CD4-positive, alpha-beta T cell treated with Interleukin-15 for 1 hour (primary cell): ENCODE measurements around the gene BCKDK.
"Not testable (repeated sequence)": the region's sequence is repeated elsewhere in the genome, so short reads cannot be mapped to it uniquely, and the experiment has no call there.

Experiments used
- DNase-seq: peaks from one replicate; pipeline ENCODE4 v3.0.0-alpha.2; 2020

BCKDK gene

DNA sequence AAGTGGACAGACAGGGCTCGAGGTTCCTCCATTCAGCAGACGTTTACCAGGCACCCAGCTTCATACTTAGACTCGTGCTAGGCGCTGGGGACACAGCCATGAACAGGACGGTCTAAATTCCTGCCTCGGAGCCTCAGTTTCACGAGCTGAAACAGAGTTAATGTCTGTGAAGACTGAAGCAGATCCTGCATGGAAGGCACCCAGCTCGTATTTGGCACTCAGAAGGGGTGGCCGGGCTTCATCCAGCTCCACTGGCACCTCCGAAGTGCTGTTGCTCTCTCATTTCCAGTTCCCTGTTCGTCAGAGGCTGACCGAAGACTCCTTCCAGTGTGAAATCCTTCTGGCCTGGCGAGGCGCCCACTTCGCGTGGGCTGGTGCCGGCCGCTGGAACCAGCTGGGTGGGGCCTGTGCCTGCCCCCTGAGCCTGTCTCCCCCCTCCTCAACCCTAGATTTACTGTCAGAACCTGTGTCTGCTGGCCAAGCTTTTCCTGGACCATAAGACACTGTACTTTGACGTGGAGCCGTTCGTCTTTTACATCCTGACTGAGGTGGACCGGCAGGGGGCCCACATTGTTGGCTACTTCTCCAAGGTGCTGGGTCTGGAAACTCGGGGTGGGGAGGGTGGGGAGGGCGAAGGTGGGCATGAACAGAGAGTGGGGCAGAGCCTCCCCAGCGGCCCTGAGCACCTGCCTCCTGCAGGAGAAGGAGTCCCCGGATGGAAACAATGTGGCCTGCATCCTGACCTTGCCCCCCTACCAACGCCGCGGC lies 21.6 kb downstream of the BCKDK start:
- DNase-seq = no peak

DNA sequence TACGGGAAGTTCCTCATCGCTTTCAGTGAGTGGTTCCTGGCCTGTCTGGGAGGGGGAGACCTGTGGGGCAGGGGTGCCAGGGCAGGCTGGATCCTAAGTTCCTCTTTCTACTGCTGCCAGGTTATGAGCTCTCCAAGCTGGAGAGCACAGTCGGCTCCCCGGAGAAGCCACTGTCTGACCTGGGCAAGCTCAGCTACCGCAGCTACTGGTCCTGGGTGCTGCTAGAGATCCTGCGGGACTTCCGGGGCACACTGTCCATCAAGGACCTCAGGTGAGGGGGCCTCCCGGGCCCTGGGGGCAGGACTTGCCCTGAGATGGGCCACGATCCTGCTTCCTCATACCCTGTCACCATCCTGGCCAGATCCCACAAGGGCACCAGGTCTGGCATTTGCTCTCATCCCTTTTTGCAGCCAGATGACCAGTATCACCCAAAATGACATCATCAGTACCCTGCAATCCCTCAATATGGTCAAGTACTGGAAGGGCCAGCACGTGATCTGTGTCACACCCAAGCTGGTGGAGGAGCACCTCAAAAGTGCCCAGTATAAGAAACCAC lies 22.2 kb downstream of the BCKDK start:
- DNase-seq = peak; percentile 45

DNA sequence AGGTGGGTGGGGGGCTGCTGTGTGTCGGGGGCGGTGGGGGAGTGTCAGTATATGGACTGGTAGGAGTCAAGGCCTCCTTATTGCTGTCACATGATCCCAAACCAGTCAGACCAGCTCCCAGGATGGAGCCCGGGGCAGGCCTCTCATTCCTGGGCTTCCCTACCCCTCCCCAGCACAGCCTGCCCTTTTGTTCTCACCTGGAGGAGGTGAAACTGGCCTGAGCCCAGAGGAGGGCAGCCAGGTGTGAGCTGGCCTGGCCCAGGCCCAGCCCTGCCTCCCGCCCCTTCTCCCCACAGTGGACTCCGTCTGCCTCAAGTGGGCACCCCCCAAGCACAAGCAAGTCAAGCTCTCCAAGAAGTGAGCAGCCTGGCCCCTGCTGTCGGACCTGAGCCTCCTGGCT lies 22.7 kb downstream of the BCKDK start:
- no peak for DNase-seq

DNA sequence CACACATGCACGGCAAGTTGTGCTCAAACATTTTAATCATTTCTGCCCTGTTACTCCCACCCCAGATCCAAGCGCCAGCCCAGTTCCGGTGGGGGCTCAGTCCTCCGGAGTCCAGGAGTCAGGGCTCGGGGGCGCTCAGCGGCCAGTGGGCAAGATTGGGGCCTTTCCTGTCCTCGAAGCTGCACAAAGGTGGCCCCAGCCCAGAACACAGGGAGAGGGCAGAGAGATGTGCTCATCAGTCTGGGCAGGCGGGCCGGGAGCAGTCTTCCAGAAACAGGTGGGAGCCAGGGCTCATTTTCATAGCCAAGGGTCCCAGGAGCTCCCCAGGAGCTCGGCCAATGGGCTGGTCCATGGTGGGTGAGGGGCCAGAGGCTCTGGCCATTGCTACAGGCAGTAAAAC lies 23.2 kb downstream of the BCKDK start:
- DNase-seq = no peak

DNA sequence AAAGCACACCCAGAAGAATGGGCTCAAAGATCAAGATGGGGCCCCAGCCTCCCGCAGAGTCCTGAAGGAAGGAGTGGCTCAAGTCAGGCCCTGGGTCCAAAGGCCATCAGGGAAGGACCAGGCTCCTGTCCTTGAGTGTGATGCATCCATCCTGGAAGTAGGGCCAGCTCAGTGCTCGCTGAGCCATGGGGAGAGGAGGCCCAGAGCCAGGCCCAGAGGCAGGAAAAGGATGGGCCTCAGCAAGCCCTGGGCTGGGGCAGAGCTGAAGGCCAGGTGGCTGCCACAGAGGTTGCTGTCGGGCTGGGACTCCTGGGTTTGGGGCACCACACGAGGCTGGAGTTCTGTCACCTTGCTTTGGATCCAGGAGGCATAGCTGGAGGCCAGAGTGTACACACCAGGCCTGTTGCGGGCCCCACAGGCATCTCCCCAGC lies 23.7 kb downstream of the BCKDK start:
- DNase-seq = no peak

DNA sequence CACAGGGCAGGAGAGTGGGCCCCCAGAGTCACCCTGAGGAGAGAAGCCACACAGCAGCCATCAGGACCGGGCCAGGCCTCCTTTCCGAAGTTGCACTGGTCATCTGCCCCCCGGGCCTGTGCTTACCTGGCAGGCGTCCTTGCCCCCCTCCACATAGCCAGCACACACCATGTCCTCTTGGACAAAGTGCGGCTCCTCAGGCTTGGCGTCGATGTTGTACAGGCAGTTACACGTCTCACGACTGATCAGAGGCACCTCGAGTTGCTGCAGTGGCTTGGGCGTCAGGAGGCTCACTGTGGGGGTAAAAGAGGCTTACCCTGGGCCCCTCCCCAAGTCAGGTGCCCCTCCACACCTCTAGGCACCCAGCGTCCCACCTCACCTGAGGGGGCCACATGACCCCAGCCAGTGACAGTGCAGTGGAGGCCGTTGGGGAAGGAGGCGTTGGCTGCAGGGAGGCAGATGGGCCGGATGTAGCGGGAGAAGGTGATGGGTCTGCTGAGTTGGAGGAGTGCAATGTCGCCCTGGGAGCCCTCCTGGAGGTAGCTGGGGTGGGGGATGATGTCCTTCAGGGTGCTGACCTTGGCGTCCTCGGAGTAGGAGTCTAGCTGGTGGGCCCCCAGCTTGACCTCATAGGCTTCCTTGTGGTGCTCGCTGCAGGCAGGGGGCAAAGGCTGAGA lies 24.3 kb downstream of the BCKDK start:
- no peak for DNase-seq

DNA sequence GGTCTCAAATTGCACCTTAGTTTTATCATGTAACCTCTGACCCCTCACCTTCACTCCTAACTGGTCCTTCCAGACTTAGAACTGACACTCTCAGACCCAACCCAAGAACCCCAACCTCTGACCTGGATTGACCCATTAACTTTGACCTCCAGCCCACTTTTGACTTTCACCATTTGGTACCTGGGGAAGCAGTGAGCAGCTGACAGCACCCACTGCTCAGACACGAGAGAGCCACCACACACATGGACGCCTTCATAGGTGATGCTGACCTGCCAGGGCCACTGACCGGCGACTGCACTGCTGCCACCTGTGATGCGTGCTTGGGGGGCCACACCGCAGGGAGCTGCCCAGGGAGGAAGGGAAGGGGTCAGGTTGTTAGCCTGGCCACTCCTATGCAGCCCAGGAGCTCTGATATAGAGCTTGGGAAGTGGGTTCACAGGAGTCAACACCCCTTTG lies 24.9 kb downstream of the BCKDK start:
- no peak for DNase-seq

DNA sequence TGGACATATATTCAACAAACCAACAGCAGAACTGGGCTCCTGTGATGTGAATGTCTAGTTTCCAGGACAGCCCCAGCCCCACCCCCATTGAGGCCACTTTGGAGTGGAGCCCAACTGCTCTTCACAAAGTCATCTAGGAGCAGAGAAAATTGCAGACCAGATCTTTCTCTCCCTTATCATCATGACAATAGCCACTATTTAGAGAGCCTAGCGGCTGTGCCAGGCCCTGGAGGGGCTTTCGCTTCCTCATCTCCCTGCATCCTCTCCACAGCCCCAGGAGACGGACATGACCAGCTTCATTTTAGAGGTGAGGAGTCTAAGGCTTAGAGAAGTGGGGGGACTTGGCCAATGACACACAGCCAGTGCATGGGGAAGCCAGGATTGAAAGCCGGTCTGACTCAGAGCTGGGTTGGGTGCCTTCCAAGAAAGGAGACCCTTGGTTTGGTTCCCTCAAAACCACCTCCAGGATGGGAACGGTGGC lies 25.9 kb downstream of the BCKDK start:
- peak; percentile 52 for DNase-seq

DNA sequence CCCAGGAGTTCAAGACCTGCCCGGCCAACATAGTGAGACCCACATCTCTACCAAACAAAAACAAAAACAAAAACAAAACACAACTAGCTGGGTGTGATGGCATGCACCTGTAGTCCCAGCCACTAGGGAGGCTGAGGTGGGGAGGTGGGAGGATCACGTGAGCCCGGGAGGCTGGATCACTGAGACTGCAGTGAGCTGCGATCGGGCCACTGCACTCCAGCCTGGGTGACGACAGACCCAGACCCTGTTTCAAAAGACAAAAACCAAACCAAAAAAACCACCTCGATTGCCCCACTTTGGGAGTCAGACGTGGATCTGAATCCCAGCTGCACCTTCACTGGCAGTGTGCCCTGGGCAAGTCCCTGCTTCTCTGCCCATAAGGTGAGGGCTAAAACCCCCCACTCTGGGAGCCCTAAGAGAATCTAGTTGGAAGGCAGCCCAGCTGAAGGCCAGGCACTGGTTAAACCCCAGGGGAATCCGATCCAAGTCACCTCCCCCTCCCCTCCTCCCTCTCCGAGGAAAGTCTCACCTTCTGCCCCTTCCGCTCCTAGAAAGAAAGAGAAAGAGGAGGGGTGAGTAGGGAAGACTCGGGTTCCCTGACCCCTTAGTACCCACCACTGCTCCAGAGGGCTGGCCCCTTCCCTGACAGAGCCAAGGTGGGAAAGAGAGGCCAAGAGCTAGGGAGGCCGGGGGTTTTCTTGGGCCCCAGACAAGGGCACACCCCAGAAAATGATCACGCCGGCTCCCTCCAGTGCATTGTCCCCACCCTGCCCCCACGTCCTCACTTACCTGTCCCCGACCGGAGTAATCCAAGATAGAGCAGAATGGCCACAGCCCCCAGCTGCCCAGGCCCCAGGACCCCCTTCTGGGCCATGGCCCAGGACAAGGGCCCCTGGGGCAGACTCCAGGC lies 26.7 kb downstream of the BCKDK start:
- no peak for DNase-seq

DNA sequence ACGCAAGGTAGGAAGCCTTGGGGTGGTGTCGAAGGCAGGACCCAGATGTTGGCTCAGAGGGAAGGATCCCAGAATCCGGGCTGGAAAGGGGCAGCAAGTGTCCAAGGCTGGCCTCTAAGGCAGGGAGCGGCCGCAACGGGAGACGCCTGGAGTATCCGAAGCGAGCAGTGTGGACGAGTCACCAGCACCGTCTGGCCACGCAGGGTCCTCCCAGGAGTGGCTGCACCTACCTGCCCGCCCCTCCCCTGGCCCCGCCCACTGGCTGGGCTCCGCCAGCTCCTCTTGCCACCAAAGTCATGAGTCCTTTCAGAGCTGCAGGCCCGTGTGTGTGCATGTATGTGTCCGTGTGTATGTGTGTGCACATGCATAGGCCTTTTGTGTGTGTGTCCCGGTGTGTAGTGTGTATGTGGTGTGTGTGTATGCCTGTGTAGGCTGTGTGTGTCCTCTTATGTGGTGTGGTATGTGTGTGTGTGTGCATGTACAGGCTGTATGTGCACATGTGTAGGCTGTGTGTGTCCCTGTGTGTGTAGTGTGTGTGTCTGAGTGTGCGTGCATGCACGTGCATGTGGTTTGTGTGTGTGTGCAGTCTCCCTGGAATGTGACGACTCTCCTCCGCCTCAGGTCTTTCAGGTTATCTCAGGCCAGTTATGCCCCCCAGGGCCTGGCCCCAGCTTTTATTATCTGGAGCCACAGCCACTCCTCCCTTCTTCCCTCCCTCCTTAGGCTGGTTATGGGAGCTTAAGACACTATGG lies 27.5 kb downstream of the BCKDK start, which contains the start of gene PRSS8:
Gene PRSS8, minus strand, starts transcription at position 193 of the 752 bp plus-strand sequence. CDS start 229 bp downstream, outside the sequence.
- DNase-seq = no peak

DNA sequence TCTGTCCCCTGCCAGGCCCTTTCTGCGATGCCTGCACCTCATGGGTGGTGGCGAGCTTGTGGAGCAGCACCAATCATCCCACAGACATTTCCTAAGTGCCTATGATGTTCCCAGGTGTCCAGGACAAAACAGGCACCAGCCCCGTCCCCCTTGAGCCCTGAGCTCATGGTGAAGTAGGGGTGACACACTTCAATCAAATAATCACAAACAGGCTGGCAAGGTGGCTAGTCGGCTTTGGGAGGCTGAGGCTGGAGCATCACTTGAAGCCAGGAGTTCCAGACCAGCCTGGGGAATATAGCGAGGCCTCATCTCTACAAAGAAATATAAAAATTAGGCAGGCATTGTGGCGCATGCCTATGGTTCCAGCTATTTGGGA lies 28.1 kb downstream of the BCKDK start:
- DNase-seq = no peak

DNA sequence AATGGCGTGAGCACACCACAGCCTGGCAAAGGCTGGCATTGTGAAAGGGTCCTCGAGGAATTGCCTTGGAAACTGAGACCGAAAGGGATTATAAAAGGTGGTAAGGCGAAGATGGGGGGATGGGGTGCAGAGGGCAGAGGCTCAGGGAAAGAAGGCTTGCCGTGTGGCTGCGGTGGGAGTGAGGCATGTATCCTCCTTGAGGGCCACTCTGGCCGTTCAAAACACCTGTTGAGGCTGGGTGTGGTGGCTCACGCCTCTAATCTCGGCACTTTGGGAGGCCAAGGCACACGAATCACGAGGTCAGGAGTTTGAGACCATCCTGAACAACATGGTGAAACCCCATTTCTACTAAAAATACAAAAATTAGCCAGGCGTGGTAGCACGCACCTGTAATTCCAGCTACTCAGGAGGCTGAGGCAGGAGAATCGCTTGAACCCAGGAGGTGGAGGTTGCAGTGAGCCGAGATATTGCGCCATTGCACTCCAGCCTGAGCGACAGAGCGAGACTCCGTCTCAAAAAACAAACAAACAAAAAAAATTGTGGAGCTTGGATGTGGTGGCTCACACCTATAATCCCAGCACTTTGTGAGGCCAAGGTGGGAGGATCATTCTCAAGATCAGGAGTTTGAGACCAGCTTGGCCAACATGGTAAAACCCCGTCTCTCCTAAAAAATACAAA lies 28.8 kb downstream of the BCKDK start:
- DNase-seq = not testable (repeated sequence)

DNA sequence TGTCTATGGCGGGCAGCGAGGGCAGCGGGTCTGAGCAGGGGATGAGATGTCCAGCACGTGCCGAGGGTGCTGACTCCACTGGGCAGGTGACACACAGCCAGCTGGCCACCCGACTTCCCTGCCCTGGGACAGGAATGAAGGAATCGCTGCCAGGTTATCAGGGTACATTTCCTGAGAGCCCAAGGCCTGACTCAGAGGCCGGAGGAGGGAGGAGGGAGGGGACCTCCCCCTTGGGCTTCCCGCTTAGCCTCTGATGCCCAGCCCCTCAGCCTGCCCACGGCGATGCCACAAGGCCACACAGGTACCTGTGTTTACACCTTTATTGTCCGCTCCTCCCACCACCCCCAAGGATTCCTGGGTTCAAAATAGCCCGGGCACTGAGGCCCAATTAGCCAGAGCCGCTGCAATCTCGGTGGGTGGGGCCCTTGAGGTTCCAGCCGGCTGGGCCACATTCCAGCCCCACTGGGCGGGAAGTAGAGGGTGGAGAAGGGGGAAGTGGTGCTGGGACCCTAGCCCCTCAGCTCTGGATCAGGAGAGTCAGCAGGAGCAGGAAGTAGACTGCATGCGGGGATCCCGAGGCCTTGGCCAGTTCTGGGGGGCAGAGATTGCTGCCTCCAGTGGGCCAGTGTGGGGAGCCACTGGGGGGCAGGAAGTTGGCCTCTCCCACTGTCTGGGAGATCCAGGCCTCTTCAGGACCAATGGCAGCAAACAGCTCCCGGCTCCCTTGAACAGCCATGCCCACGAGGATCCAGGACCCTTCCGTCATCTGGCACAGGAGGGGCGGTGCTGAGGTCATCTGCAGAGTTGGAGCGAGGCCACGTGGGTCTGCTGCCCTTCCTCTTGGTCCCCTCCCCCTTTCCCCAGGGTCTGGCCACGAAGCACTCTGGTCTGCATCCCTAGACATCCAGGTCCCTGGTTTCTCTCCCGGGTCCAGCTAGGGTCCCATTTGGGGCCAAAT lies 30.7 kb downstream of the BCKDK start:
- no peak for DNase-seq

DNA sequence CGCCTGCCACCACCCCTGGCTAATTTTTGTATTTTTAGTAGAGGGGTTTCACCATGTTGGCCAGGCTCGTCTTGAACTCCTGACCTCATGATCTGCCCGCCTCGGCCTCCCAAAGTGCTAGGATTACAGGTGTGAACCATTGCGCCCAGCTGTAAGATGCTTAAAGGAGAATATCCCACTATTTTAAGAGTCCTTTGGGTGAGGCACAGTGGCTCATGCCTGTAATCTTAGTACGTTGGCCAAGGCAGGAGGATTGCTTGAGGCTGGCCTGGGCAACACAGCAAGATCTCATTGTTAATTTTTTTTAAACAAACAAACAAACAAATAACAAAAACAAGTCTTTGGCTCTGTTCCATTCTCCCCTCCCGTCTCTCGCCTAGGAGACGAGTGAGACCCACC lies 32.9 kb downstream of the BCKDK start:
- DNase-seq = not testable (repeated sequence)

DNA sequence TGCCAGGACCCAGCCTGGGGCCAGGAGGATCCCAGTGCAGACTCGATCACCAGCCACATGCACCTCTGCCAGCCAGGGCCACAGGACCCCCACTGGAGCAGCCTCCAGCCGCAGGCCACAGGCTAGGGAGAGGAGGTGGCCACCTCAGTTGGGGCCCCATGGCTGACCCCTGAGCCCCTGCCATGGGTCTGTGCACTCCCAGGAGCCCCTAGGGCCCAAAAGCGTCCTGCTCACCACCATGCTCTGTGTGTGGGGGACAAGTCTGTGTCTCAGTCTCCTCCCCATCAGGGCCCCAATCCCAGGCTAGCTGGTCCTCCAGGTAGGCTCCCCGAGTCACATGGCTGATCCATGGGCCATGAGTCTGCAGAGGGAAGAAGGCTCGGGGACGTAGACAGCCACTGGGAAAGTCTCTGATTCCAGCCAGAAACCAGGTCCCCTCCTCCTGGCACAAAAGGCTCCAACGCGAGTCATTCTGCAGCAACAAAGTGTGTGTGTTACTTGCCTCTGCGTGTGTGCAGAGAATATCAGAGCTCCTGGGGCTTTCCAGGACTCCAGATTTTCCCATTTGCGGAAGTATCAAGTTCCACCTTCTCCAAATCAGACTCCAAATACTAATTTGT lies 33.4 kb downstream of the BCKDK start:
- DNase-seq = no peak

DNA sequence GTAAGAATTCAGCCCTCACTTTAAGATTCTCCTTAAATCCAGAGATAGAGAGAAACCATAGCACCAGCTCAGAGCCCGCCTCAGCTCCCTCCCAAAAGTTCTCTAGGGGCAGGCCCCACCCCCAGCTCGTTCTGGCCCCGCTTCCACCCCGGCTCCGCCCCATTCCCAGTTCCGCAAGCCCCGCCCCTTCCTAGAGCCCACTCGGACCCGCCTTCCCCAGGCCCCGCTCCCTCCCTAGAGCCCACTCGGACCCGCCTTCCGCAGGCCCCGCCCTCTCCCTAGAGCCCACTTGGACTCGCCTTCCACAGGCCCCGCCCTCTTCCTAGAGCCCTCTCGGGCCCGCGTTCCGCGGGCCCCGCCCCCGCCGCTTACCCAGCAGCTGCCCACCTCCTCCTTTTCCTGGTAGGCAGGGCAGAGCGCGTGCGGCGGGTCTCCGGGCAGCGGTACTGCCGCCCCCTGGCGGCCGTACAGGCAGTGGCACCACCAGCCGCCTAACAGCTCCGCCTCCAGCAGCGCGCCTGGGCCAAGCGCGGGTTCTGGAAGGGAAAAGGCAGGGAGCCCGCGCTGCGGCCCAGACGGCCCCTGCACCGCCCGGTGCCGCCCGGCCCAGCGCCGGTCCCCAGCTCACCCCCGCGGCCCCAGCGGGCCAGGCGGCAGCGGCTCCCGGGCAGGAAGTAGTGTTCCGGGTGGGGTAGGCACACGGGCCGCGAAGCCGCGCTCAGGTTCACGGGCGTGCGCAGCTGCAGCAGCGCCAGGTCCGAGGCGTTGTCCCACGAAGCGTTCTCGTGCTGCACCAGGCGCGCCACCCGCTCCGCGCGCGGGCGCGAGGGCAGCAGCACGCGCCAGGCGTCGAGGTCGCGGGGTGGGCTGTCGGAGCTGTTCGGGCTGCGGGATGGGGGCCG lies 34.2 kb downstream of the BCKDK start:
- DNase-seq = peak; percentile 99

DNA sequence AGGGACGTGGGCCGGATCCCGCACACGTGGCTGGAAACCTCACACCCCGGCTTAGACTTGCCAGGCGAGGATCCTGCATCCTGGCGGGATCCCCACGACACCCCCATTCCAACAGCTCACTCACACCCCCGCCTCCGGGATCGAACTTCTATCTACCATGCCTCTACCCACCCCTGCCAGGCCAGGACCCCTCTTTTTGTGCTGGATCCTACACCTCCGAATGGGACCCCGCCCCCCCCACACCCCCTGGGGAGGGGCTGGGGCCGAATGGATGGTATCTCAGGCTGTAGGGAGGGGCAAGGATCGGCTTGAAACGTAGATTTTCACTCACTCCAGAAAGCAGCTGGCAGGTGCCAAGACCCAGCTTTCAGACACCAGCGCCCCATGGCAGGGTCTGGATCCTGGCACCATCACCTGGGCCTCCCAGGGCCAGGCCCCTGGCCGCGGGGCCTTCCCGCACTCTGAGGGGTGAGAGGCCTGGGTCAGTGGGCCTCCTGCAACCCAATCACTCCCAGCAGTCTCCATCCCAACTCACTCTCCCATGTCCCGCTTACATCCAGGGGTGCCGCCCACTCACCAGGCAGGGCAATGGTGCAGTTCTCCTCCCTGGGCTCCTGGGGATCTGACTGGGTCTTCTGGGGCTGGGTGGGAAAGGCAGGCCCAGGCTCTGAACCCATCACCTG lies 35.0 kb downstream of the BCKDK start:
- DNase-seq = no peak

DNA sequence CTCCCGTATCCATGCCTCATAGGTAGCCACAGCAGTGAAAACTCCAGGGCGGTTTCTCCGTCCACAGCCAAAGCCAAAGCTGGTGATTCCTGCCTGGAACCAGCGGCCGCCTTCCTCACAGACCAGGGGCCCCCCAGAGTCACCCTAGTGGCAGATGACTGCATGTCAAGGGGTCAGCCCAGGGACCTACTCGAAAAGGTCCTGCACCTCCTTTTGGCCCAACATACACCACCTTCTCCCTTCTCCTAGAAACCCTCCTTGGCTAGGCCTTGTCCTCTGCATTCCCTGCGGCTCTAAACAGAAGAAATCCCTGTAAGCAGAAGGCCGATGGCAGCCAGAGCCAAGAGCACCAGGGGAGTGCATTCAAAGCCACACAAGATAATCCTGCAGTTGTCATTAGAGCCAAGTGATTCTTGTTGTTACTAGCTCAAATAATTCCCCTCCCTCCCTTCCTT lies 35.5 kb downstream of the BCKDK start:
- DNase-seq = no peak
